ENCODE measurements around the gene TTC3.
"Not testable (repeated sequence)": the region's sequence is repeated elsewhere in the genome, so short reads cannot be mapped to it uniquely, and the experiment has no call there.

The TTC3 gene

DNA sequence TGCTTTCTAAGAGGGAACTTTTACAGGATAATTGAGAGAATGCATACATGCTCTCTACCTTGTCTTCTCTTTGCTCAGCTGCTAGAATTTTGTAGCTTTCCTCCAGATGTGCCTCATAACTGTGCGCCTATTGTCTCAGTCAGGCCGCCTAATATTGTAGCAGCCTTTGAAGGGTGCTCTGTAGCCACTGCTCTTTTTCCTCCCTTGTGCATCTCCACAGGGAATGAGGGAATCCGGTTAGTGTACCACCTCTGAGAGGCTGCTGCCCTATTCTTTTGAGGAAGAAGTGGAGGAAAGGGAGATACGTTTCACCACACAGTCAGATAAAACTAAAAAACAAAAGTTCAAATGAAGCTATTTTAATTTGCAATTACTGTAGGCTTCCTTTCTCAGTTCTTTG lies 22.8 kb downstream of the TTC3 start:
- no peak for DNase-seq

GRCh38 chr21:37098751-37099150 lies 25.7 kb downstream of the TTC3 start:
- no peak for DNase-seq

GRCh38 chr21:37100316-37100715 lies 27.3 kb downstream of the TTC3 start:
- no peak for DNase-seq

GRCh38 chr21:37101384-37101783 lies 28.3 kb downstream of the TTC3 start:
- no peak for DNase-seq

GRCh38 chr21:37102746-37103145 lies 29.7 kb downstream of the TTC3 start:
- not testable (repeated sequence) for DNase-seq

- no peak for DNase-seq
Observed at GRCh38 chr21:37106998-37107397, 33.9 kb downstream of the TTC3 start.

GRCh38 chr21:37111029-37111428 lies 38.0 kb downstream of the TTC3 start:
- not testable (repeated sequence) for DNase-seq

DNA sequence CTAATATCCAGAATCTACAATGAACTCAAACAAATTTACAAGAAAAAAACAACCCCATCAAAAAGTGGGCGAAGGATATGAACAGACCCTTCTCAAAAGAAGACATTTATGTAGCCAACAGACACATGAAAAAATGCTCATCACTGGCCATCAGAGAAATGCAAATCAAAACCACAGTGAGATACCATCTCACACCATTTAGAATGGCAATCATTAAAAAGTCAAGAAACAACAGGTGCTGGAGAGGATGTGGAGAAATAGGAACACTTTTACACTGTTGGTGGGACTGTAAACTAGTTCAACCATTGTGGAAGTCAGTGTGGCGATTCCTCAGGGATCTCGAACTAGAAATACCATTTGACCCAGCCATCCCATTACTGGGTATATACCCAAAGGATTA lies 41.2 kb downstream of the TTC3 start:
- DNase-seq, result not testable (repeated sequence)

DNA sequence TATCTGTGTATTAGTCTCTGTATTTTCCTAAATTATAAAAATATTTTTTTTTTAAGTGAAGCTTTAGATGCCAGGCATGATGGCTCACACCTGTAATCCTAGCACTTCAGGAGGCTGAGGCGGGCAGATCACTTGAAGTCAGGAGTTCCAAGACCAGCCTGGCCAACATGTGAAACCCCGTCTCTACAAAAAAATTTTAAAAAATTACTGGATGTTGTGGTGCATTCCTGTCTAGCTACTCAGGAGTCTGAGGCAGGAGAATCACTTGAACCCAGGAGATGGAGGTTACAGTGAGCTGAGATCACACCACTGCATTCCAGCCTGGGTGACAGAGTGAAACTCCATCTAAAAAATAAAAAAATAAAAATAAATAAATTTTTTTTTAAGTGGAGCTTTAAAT lies 43.4 kb downstream of the TTC3 start:
- not testable (repeated sequence) for DNase-seq

DNA sequence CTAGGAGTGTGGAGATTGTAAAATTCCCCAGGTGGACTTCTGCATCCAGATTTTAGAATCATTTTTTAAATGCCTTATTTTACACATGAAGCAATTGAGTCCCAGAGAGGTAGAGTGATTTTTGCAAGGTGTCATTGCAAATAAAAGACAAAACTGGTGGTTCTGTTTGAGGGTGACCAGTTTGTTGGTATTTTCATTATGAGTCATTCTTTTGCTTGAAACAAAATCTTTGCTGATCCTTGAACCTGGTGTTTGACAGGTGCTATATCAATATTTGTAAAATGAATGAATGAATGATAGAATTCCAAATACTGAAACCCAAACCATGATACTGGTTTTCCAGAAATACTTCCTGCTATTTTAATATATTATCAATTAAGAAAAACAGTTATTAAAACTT lies 44.1 kb downstream of the TTC3 start:
- DNase-seq, result no peak

- no peak for DNase-seq
Observed at GRCh38 chr21:37118187-37118826, 45.3 kb downstream of the TTC3 start.

DNA sequence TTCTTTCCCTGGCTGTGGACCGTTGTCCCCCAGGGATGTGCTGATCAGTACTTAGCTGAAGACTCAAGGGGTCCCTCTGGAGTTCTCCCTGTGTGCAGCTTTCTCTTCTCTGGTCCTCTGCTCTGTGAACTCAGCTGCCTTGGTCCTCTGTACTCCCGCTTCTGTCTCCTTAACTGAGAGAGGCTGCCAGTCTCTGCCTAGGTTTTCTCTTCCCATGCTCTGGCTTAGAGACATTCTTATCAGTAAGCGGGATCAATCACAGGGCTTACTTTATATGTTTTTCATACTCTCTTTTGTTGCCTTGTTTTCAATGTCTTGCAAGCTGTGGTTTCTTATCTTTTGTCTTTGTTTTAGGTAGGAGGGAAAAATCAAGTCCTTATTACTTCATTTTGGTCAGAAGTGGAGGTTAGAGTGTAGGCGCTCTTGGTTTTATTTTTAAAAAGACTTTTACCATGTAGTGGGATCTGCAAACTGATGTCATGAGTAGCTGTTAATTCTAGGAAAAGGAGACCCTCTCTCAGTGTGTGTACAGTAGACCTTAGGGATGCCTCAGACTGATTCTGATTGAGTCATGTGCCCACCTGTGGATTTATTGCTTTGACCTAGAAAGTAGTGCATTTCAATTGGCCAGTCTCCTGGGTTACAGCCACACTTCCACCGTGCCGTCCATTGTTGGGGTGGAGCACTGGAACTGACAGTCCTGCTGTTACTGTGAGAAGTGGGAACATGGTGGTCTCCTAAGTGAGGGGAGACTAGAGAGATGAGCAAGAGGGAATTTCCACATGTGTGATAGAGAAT lies 46.6 kb downstream of the TTC3 start:
- DNase-seq, result peak; percentile 11

DNA sequence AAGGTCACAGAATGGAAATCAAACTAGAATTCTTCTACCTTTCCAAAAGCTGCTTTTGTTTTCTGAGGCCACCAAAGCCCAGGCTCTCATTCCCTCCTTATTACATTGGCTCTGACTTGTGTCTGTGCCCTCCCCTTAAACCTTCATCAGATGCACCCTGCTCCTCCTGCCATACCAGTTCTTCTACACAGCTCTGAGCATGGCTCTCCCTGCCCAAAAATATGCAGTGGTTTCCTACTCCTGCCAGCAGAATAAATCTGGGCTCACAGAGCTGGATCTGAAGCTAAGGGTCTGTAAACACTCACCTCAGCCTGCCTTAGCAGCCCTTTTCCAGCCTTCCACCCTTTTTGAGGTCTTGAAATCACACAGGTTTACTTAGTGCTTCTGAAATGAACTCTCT lies 55.0 kb downstream of the TTC3 start:
- DNase-seq, result no peak

- DNase-seq, result no peak
Observed at GRCh38 chr21:37130971-37131370, 57.9 kb downstream of the TTC3 start.

- DNase-seq, result no peak
Observed at GRCh38 chr21:37136261-37136660, 63.2 kb downstream of the TTC3 start.

DNA sequence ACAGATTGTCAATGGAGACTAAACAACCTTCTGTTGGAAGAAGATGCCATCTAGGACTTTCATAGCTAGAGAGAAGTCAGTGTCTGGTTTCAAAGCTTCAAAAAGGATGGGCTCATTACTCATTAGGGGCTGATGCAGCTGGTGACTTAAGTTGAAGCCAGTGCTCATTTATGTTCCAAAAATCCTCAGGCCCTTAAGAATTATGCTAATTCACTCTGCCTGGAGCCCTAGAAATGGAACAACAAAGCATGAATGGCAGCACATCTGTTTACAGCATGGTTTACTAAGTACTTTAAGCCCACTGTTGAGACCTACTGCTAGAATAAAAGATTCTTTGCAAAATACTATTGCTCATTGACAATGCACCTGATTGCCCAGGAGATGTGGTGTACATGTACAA lies 63.7 kb downstream of the TTC3 start:
- no peak for DNase-seq

DNA sequence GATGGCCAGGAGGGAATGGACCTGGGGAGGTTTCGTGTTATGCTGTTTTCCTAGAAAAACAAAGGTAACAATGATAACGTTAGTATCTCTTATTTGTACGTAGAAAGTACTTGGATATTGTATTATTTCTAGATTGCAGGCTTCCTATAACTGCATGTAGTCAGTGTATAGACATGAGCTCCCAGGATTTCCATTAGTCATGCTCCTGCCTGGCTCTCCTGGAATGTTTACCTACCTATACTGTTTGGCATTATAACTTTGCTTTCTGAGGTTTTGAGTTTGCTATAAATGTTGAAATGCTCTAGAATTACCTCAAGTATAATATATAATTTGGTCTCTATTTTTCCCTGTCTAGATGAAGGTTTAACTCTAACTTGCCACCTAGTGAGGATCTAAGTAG lies 66.1 kb downstream of the TTC3 start:
- DNase-seq, result no peak

DNA sequence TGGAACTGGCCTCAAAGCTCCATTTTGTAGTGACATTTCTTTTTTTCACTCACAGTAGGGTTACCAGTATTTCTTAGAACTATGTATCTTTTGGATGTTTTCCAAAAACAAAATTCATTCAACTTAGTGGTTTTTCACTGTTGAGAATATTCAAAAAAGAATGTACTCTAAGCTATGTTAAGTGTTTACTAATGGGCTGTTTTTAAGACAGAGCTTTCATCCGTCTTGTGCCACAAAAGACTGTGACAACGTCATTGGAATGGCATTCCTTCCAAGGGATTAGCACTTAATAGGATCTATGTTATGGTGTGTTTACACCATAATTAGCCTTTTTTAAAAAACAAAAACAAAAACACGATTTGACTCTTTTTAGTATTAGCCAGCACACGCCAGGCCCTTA lies 66.8 kb downstream of the TTC3 start:
- DNase-seq, result no peak

DNA sequence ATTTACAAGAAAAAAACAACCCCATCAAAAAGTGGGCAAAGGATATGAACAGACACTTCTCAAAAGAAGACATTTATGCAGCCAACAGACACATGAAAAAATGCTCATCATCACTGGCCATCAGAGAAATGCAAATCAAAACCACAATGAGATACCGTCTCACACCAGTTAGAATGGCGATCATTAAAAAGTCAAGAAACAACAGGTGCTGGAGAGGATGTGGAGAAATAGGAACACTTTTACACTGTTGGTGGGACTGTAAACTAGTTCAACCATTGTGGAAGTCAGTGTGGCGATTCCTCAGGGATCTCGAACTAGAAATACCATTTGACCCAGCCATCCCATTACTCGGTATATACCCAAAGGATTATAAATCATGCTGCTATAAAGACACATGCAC lies 70.3 kb downstream of the TTC3 start:
- DNase-seq, result not testable (repeated sequence)

GRCh38 chr21:37145635-37146111 lies 72.6 kb downstream of the TTC3 start:
- DNase-seq, result no peak

- DNase-seq, result no peak
Observed at GRCh38 chr21:37146320-37147235, 73.5 kb downstream of the TTC3 start.

GRCh38 chr21:37149411-37149810 lies 76.4 kb downstream of the TTC3 start:
- DNase-seq, result no peak

GRCh38 chr21:37153196-37153934 lies 80.3 kb downstream of the TTC3 start:
- DNase-seq, result no peak
